Kidney (tissue), 14 donors: ENCODE measurements around the gene PPAN. TPM values are rescaled to one million over a fixed set of nuclear protein-coding genes. Genes with fewer than 3 reads are reported as not detected.

Source experiments
- DNase-seq, 5 donors: peaks; one replicate each; pipeline ENCODE4 v3.0.0-alpha.2; 2013 to 2020
- FAIRE-seq: peaks from 2 replicates; lab custom pipeline; 2012; peaks lifted over from hg19 to GRCh38; lab: Jason Lieb, UNC
- H3K27ac ChIP-seq, 2 donors: one replicate each; pipeline ENCODE4 v1.7.0; 2013; ENCODE audit warnings: low read depth in 2 of 2, low read length in 2 of 2, inconsistent platforms in 1 of 2
- H3K27me3 ChIP-seq: one replicate; pipeline ENCODE4 v1.7.1; 2013; ENCODE audit warnings: low read length, inconsistent platforms; ENCODE audit not compliant: control insufficient read depth, insufficient read depth
- H3K36me3 ChIP-seq, 3 donors: one replicate each; pipeline versions ENCODE4 v1.7.0 to v1.7.1; 2013; ENCODE audit warnings: low read length in 3 of 3, control low read depth in 1 of 3, inconsistent platforms in 1 of 3; ENCODE audit not compliant: insufficient read depth in 3 of 3, control insufficient read depth in 2 of 3
- H3K4me1 ChIP-seq, 3 donors: one replicate each; pipeline versions ENCODE4 v1.7.0 to v1.7.1; 2013; ENCODE audit warnings: low read length in 3 of 3, inconsistent platforms in 1 of 3, low read depth in 1 of 3; ENCODE audit not compliant: control insufficient read depth in 2 of 3, insufficient read depth in 2 of 3
- H3K4me3 ChIP-seq, 3 donors: one replicate each; pipeline versions ENCODE4 v1.7.0 to v1.8.1; 2013; ENCODE audit warnings: low read length in 3 of 3, control low read depth in 1 of 3, inconsistent platforms in 1 of 3
- H3K9ac ChIP-seq, 3 donors: one replicate each; pipeline versions ENCODE4 v1.7.0 to v1.7.1; 2013; ENCODE audit warnings: low read length in 3 of 3, control low read depth in 1 of 3, inconsistent platforms in 1 of 3
- H3K9me3 ChIP-seq, 3 donors: one replicate each; pipeline versions ENCODE4 v1.7.0 to v1.7.1; 2013; ENCODE audit warnings: low read length in 3 of 3, control low read depth in 1 of 3, inconsistent platforms in 1 of 3; ENCODE audit not compliant: control insufficient read depth in 2 of 3, insufficient read depth in 1 of 3
- CTCF ChIP-seq: IDR thresholded peaks from 3 replicates; pipeline ENCODE4 v1.5.1; 2012; ENCODE audit warnings: mild to moderate bottlenecking, moderate library complexity, borderline replicate concordance; ENCODE audit not compliant: insufficient read depth; ENCODE audit errors: extremely low read depth
- intact Hi-C: fragments of 100-400 bp; cut with DNase I; formaldehyde crosslinking; loops from one replicate; pipeline ENCODE4 v1.11.1; 2022
- polyA plus RNA-seq: library from polyadenylated mRNA; stranded (reverse); fragments of 350-450 nt; fragmentation: Illumina TruSeq; extraction: RNeasy Lipid Tissue Mini Kit (QIAGEN cat#74804); gene quantifications from one replicate; pipeline ENCODE4 v1.2.3, GENCODE V29; 2014; ENCODE audit warnings: low read depth, low replicate concordance; ENCODE audit not compliant: insufficient read depth
- total RNA-seq: library from RNA; stranded (reverse); fragmentation: NEBNext Ultra II Directional; extraction: Animal tissue kit (Norgen Biotek cat#: 25700); gene quantifications from one replicate; pipeline ENCODE4 v1.2.1, GENCODE V29; 2021
- donor health status: control.
- donor health status: control.
- donor health status: control.
- donor health status: control.
- donor health status: control.
- donor health status: DM: yes; HTN: yes; CAD: no.
- donor health status: Normal renal cell carcinoma (clear cell type).

The PPAN gene
- total and polyA plus RNA-seq, 2 donors from 2014 or later = 25.2 to 43.2 TPM

- no peak for TF ChIP-seq CTCF
- Histone ChIP-seq H3K9ac (no peak overlapping the region), H3K9me3 (no peaks in the 10 kb centered on the region), H3K4me1 (peaks cover 0 to 9% (median 0%) of the 10 kb centered on the region in 3 donors), H3K27me3 (no peaks in the 10 kb centered on the region), H3K36me3 (peaks cover 0 to 17% (median 2%) of the 10 kb centered on the region in 3 donors), H3K27ac (no peak overlapping the region), H3K4me3 (no peak overlapping the region)
- intact Hi-C loops = no loop called here
- FAIRE-seq (no peak), DNase-seq (peak in 1 of 5 donors; percentile 79)
Measured at GRCh38 chr19:10115392-10116084, 9.4 kb downstream of the PPAN start.

- Histone ChIP-seq H3K9ac (no peak overlapping the region), H3K27me3 (no peaks in the 10 kb centered on the region), H3K9me3 (no peaks in the 10 kb centered on the region), H3K27ac (no peak overlapping the region), H3K36me3 (peaks cover 0 to 17% (median 2%) of the 10 kb centered on the region in 3 donors), H3K4me1 (peaks cover 0 to 9% (median 0%) of the 10 kb centered on the region in 3 donors), H3K4me3 (no peak overlapping the region)
- intact Hi-C loops = no loop called here
- DNase-seq (no peak), FAIRE-seq (no peak)
- TF ChIP-seq CTCF = no peak
Measured at GRCh38 chr19:10116085-10116865, 10.1 kb downstream of the PPAN start.

GRCh38 chr19:10116866-10117616, 10.9 kb downstream of the PPAN start:
- Histone ChIP-seq H3K9ac (no peak overlapping the region), H3K9me3 (no peaks in the 10 kb centered on the region), H3K36me3 (peaks cover 0 to 17% (median 2%) of the 10 kb centered on the region in 3 donors), H3K4me1 (peaks cover 0 to 9% (median 0%) of the 10 kb centered on the region in 3 donors), H3K4me3 (no peak overlapping the region), H3K27ac (no peak overlapping the region), H3K27me3 (no peaks in the 10 kb centered on the region)
- FAIRE-seq (no peak), DNase-seq (no peak)
- intact Hi-C loops = no loop called here
- no peak for TF ChIP-seq CTCF
